HG03565 (cell line): ENCODE data around the gene MST1R.
"Not testable (repeated sequence)": the region's sequence is repeated elsewhere in the genome, so short reads cannot be mapped to it uniquely, and the experiment has no call there.

Source experiments
- ATAC-seq: cut with Tn5 transposase; IDR thresholded peaks from one replicate; pipeline ENCODE4 v1.9.1; 2021; ENCODE audit warnings: mild to moderate bottlenecking, moderate library complexity; ENCODE audit not compliant: unreplicated experiment

The MST1R gene

GRCh38 chr3:49912881-49913281 is 9.2 kb upstream of the MST1R start:
- no peak for ATAC-seq

DNA sequence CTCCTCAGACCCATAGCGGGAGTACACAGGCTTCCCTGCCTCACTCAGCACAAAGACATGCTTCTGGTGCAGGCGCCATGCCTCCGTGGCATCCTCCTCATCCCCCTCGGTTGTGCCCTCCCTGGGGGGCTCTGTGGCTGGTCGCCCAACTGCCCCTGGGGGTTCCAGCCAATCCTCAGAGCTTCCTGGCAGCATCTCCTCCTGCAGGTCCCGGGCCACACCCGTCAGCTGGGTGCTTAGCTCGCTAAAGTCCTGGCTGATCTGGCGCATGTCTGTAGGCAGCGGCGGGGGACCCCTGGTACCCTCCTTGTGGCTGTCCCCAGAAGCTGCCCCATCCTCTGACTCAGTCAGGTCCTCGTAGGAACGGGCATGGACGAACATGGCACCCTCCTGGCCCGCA is 7.9 kb upstream of the MST1R start:
- no peak for ATAC-seq

- no peak for ATAC-seq
These were observed 7.4 kb upstream of the MST1R start for GRCh38 chr3:49911124-49911420.

GRCh38 chr3:49910409-49911123 is 6.9 kb upstream of the MST1R start:
- no peak for ATAC-seq

GRCh38 chr3:49908373-49909199 is 4.9 kb upstream of the MST1R start:
- no peak for ATAC-seq

DNA sequence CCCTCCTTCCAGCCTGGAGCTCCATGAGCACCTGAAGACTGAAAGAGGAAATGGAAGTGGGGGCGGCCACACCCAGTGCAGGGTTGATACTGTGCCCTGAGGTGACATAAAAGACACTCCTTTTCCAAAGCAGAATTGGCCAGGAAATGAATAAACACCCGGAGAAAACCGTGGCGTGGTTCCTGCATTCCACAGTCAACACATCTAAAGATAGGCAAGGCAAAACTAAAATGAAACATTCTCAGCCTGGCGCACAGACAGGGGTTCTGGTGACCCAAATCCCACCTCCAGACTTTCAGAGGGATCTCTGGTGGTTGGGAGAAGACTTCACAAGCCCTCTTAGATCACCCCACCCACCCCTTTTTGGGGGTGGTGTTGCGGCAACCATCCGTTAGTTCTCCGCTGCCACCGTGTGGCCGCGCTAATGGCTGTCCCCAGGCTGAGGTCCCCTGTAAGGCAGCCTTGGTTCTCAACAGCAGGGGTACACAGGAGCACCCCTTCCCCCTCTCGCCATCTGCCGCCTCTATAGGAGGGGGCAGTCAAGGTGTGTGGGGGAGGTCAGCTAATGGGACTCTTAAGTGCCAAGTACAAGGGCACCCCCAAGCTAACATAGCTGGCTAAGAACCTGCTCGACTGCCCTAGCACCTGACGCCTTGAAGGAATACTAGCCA is 2.5 kb upstream of the MST1R start:
- no peak for ATAC-seq

DNA sequence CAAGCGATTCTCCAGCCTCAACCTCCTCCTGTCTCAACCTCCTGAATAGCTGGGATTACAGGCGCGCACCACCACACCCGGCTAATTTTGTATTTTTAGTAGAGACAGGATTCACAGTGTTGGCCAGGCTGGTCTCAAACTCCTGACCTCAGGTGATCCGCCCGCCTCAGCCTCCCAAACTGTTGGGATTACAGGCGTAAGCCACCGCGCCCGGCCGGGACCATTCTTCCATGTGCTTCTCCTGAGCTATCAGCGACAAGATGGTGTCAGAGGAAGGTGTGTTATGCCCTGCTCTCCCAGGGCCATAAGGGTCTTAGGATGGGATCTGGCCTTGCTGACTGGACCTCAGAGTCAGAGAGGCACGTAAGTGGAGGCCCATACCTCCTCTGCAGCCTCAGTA is 775 bp upstream of the MST1R start:
- ATAC-seq, result not testable (repeated sequence)

- ATAC-seq, result no peak
These were observed 945 bp downstream of the MST1R start for GRCh38 chr3:49902511-49903345.

GRCh38 chr3:49901366-49902339 is 2.0 kb downstream of the MST1R start:
- no peak for ATAC-seq

GRCh38 chr3:49900491-49901153 is 3.1 kb downstream of the MST1R start:
- ATAC-seq, result no peak

GRCh38 chr3:49899815-49900214 is 3.9 kb downstream of the MST1R start:
- no peak for ATAC-seq

- no peak for ATAC-seq
These were observed 4.7 kb downstream of the MST1R start for GRCh38 chr3:49898991-49899390.

- no peak for ATAC-seq
These were observed 7.3 kb downstream of the MST1R start for GRCh38 chr3:49896345-49896744.

GRCh38 chr3:49895791-49896190 is 7.9 kb downstream of the MST1R start:
- no peak for ATAC-seq

GRCh38 chr3:49889296-49889695 is 14.4 kb downstream of the MST1R start:
- ATAC-seq, result no peak

DNA sequence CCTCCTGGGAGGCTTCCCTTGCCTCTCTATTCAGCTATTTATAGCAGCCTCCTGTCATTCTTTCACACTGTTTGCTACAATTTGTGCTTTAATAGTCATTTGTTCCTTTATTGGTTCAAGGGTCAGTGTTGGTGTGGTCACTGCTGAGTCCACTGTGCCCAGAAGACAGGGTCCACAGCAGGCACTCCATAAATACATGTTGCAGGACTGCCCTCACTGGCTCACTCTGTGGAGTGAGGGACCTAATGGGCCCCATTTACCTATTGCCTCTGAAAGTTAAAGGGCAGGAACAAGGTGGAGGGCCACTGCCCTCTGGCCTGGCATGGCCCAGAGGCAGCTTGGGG is 16.8 kb downstream of the MST1R start:
- no peak for ATAC-seq

DNA sequence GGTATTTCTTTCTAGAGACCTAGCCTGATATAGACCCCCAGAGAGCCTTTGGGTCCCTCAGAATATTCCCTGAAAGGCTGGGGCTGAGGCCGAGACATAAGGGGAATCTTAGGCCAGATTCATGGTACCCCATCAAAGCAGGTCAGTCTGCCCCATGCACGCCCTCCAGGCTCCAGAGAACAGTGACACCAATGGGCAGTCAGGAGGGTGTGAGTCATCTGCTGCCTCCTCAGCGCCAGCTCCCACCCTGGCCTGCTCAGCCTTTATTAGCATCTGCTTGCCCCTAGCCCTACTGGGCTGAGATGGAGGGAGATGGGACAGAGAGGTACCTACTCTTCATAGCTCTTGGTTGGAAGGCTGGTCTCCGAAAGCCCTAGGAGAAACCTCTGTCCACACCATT is 19.7 kb downstream of the MST1R start:
- no peak for ATAC-seq

DNA sequence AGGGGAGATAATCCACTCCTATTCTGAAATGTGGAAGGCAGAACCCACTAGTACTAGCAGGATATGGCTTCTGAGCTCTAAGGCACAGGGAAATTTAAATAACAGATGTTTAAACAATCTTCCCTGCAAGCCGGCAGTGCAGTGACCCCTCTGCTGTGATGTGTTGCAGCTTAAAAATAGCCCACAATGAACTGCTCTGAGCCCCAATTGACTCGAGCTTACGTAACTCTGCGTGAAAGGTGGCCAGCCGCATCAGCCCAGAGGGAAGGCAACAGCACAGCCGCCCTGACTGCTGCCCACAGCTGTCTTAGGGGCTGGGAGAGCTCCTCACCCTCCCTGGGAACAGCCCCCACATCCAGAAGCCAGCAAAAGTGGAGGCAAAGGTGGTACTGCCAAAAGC is 21.5 kb downstream of the MST1R start:
- ATAC-seq, result no peak

- ATAC-seq, result no peak
These were observed 22.9 kb downstream of the MST1R start for GRCh38 chr3:49880581-49881315.
